Hepatocyte (in vitro differentiated cells): ENCODE measurements around the gene C1orf167.

Source experiments
- CTCF ChIP-seq: fragments of 200-600 bp; sonication (generic); IDR thresholded peaks from 2 replicates; pipeline ENCODE4 v1.5.1; 2016; ENCODE audit warnings: antibody characterized with exemption, mild to moderate bottlenecking; ENCODE audit not compliant: poor library complexity
- EZH2 ChIP-seq: fragments of 200-600 bp; sonication (generic); IDR thresholded peaks from 2 replicates; pipeline ENCODE4 v1.6.1; 2016; ENCODE audit warnings: antibody characterized with exemption, mild to moderate bottlenecking, borderline replicate concordance

DNA sequence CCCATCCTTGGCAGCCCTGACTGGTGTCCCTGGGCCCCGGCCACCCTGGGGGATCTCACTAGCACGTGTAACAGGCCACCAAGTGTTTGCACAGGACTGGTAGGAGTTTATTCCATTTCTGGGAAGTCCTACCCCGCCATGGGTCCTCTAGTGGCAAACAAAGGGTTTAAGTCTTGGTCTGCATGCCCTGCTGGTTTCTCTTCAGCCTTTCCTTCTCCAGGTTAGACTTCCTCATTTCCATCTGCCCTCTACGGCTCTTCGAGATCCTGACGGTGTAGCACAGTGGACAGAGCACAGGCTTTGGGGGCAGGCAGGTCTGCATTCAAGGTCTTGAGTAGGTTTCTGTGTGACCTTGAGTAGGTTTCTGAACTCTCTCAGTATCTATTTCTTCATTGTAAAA, 23.2 kb upstream of the C1orf167 start:
- TF ChIP-seq CTCF (no peak), EZH2 (no peak)
